NCI-H2227 treated with DMSO at 0.1 percent for 48 hours (cell line): Measurements from ENCODE around the gene IFT25.
A peak's percentile ranks its signal among the peaks of the same experiment; 100 is the strongest.
"Not testable (repeated sequence)": the region's sequence is repeated elsewhere in the genome, so short reads cannot be mapped to it uniquely, and the experiment has no call there.

Source experiments
- DNase-seq: peaks from one replicate; lab custom pipeline; 2025; lab: John Stamatoyannopoulos, UW

Gene IFT25

GRCh38 chr1:53889304-53890298, 55.9 kb downstream of the IFT25 start, which contains the start of gene YIPF1:
Gene YIPF1, minus strand, starts transcription at chr1:53889797. Its CDS starts 860 bp downstream, at chr1:53888937.
- DNase-seq: peak; percentile 82

DNA sequence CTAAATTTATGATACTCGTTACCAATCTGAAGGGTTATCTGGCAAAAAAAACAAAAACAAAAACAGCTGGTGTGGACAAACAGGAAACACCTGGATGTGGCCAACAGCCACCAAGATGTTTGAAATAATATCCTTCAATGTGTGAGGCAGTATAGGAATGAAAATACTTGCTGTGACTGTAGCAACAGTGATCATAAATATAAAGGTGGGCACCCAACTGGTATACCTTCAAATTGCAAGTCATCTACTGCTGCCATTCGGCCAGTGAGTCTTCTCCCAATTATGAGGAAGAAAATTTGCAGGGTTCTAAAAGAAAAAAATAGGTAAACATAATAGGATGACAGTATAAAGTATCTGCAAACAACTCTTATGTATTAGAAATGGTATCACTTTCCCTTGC, 56.8 kb downstream of the IFT25 start:
- no peak for DNase-seq

GRCh38 chr1:53883600-53883999, 61.9 kb downstream of the IFT25 start:
- not testable (repeated sequence) for DNase-seq

DNA sequence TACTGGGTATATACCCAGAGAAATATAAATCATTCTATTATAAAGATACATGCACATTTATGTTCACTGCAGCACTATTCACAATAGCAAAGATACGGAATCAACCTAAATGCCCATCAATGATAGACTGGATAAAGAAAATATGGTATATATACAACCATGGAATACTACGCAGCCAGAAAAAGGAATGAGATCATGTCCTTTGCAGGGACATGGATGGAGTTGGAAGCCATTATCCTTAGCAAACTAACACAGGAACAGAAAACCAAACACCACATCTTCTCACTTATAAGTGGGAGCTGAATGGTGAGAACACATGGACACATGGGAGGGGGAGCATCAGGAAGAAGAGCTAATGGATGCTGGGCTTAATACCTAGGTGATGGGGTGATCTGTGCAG, 63.6 kb downstream of the IFT25 start:
- DNase-seq: not testable (repeated sequence)

DNA sequence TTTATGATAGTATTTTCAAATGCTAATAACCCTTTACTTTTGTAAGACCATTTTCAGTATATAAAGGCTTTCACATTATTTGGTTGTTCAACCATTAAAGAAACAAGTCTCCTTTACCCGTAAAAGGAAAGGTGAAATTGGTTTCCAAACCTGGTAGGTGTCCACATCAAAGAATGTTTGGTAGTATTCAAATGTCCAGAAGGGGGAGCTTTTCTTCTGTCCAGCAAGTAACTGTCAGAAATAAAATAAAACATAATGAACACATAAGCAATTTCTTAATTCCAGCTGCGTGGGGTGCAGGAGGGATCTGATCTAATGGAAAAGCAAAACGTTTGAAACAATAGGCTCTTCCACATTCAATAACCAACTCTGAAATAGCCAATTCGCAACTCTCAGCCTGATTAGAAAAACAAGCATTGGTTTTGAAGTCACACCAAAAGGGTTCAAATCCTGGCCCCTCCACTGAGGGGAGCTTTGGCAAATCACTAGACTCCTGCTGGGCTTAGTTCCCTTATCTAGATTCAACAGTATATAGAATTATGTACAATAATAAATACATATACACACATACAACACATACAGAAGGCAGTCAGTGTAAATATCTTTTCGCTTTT, 66.9 kb downstream of the IFT25 start:
- DNase-seq: peak; percentile 45

GRCh38 chr1:53875150-53875549, 70.3 kb downstream of the IFT25 start:
- DNase-seq: not testable (repeated sequence)

DNA sequence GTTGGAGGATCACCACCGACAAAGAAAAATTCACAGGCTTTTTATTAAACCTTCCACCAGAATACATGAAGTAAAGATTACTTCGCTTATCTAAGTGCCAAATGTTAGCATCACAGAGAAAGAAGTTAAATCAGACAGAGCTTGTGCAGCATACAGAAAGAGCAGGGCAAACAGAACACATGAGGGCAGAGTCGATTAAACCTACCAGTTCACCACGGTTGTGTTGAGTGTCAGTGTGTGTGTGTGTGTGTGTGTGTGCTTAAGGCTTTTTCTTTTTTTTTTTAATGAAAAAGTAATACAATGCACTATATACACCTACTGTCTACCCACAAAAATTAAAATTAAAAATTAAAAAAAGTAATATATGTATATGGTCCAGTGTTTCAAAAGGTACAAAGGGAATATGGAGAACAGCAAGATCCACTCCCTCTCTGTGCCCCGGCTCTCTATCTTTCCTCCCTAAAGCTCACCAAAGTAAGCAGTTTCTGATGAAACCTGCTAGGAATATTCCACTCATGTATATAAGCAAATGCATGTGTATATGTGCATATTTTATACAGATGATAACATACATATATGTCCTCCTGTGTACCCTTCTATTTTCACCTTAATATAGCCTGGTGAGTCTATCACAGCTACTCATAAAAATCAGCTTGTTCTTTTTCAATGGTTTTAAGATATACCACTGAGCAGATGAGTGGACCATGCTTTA, 73.6 kb downstream of the IFT25 start:
- DNase-seq: no peak
